ENCODE measurements around the gene PRPF18. TPM values are rescaled to one million over a fixed set of nuclear protein-coding genes. Genes with fewer than 3 reads are reported as not detected.

The PRPF18 gene
- total RNA-seq, 2 donors from 2014 or later, result 18.0 to 40.2 TPM

- H3K36me3 ChIP-seq, result peaks cover 26% of the 10 kb centered on the region
- no peak for TF ChIP-seq CTCF (IDR thresholded peaks at IDR 0.05)
- H3K4me1 ChIP-seq (ENCODE audit: control insufficient read depth in 1 of 2, low read depth in 2 of 2), result no peaks in the 10 kb centered on the region
- no peaks in the 10 kb centered on the region for H3K9me3 ChIP-seq
- H3K27me3 ChIP-seq (replicated peaks; ENCODE audit: insufficient read depth), result no peaks in the 10 kb centered on the region
- H3K27ac ChIP-seq, result no peak overlapping the region
- no peak overlapping the region for H3K4me3 ChIP-seq
- DNase-seq (ENCODE audit: low spot score) (no peak), ATAC-seq (ENCODE audit: insufficient number of reproducible peaks, low FRiP score, low read depth) (no peak)
These were observed 85.8 kb downstream of the PRPF18 start for GRCh38 chr10:13672548-13672947.

GRCh38 chr10:13673156-13673555 is 86.4 kb downstream of the PRPF18 start:
- H3K36me3 ChIP-seq, result peaks cover 20% of the 10 kb centered on the region
- no peak for DNase-seq (ENCODE audit: low spot score)
- no peaks in the 10 kb centered on the region for H3K27me3 ChIP-seq (replicated peaks; ENCODE audit: insufficient read depth)
- H3K4me3 ChIP-seq, result no peak overlapping the region
- no peak for TF ChIP-seq CTCF (IDR thresholded peaks at IDR 0.05)
- no peaks in the 10 kb centered on the region for H3K9me3 ChIP-seq
- ATAC-seq (ENCODE audit: insufficient number of reproducible peaks, low FRiP score, low read depth), result no peak
- no peak overlapping the region for H3K27ac ChIP-seq
- H3K4me1 ChIP-seq (ENCODE audit: control insufficient read depth in 1 of 2, low read depth in 2 of 2), result no peaks in the 10 kb centered on the region

GRCh38 chr10:13674645-13675588 is 88.2 kb downstream of the PRPF18 start:
- Histone ChIP-seq H3K4me3 (no peak overlapping the region), H3K27me3 (replicated peaks; ENCODE audit: insufficient read depth) (no peaks in the 10 kb centered on the region), H3K4me1 (ENCODE audit: control insufficient read depth in 1 of 2, low read depth in 2 of 2) (no peaks in the 10 kb centered on the region), H3K36me3 (peaks cover 5% of the 10 kb centered on the region), H3K9me3 (no peaks in the 10 kb centered on the region), H3K27ac (no peak overlapping the region)
- TF ChIP-seq CTCF (IDR thresholded peaks at IDR 0.05), result no peak
- ATAC-seq (ENCODE audit: insufficient number of reproducible peaks, low FRiP score, low read depth) (no peak), DNase-seq (ENCODE audit: low spot score) (no peak)

GRCh38 chr10:13678101-13678843 is 91.5 kb downstream of the PRPF18 start:
- DNase-seq (ENCODE audit: low spot score) (no peak), ATAC-seq (ENCODE audit: insufficient number of reproducible peaks, low FRiP score, low read depth) (no peak)
- Histone ChIP-seq H3K36me3 (no peaks in the 10 kb centered on the region), H3K4me1 (ENCODE audit: control insufficient read depth in 1 of 2, low read depth in 2 of 2) (peaks cover 0 to 3% of the 10 kb centered on the region in 2 donors), H3K9me3 (no peaks in the 10 kb centered on the region), H3K27me3 (replicated peaks; ENCODE audit: insufficient read depth) (no peaks in the 10 kb centered on the region), H3K4me3 (no peak overlapping the region), H3K27ac (no peak overlapping the region)
- TF ChIP-seq CTCF (IDR thresholded peaks at IDR 0.05), result no peak

Other genes with a start within 250 kb of the PRPF18 start
- gene SEPHS1, start 238.7 kb upstream of the PRPF18 start, total RNA-seq, result 10 to 100 TPM; 24.8 to 68.6 TPM
- 10 to 100 TPM; 15.3 to 38.5 TPM for gene BEND7, start 58.0 kb upstream of the PRPF18 start, total RNA-seq